H9 (cell line): Measurements from ENCODE around the gene PGBD5. TPM values are rescaled to one million over a fixed set of nuclear protein-coding genes. Genes with fewer than 3 reads are reported as not detected.

Experiments
- DNase-seq: peaks from one replicate; pipeline ENCODE4 v3.0.0-alpha.2; 2017
- H2AFZ ChIP-seq: one replicate; pipeline ENCODE4 v1.6.1; 2013; ENCODE audit warnings: mild to moderate bottlenecking, low read length, control low read depth, moderate library complexity
- H2AK5ac ChIP-seq: 2 replicates; pipeline ENCODE4 v1.6.1; 2013; ENCODE audit warnings: low read length, control low read depth, mixed read lengths; ENCODE audit not compliant: insufficient read length
- H2BK120ac ChIP-seq: one replicate; pipeline ENCODE4 v1.6.1; 2013; ENCODE audit warnings: low read depth, mild to moderate bottlenecking, low read length, control low read depth, inconsistent platforms; ENCODE audit not compliant: poor library complexity, severe bottlenecking
- H2BK12ac ChIP-seq: 2 replicates; pipeline ENCODE4 v1.6.1; 2013; ENCODE audit warnings: low read length, control low read depth, mixed read lengths, low read depth; ENCODE audit not compliant: insufficient read length
- H2BK15ac ChIP-seq: 2 replicates; pipeline ENCODE4 v1.6.1; 2013; ENCODE audit warnings: low read depth, low read length, control low read depth
- H2BK20ac ChIP-seq: one replicate; pipeline ENCODE4 v1.6.1; 2013; ENCODE audit warnings: low read depth, mild to moderate bottlenecking, low read length, control low read depth, inconsistent platforms; ENCODE audit not compliant: poor library complexity, severe bottlenecking
- H2BK5ac ChIP-seq: 2 replicates; pipeline ENCODE4 v1.6.1; 2013; ENCODE audit warnings: low read length, control low read depth, mixed read lengths; ENCODE audit not compliant: insufficient read length
- H3K14ac ChIP-seq: 2 replicates; pipeline ENCODE4 v1.6.1; 2013; ENCODE audit warnings: low read length, control low read depth; ENCODE audit not compliant: insufficient read depth
- H3K18ac ChIP-seq: 2 replicates; pipeline ENCODE4 v1.6.1; 2013; ENCODE audit warnings: low read depth, mild to moderate bottlenecking, mixed read lengths, low read length, control low read depth; ENCODE audit not compliant: insufficient read length
- H3K23ac ChIP-seq: 2 replicates; pipeline ENCODE4 v1.6.1; 2013; ENCODE audit warnings: low read length, control low read depth, mixed read lengths, low read depth; ENCODE audit not compliant: insufficient read length
- H3K23me2 ChIP-seq: 2 replicates; pipeline ENCODE4 v1.6.1; 2013; ENCODE audit warnings: low read depth, mild to moderate bottlenecking, mixed read lengths, low read length, control low read depth; ENCODE audit not compliant: insufficient read length, poor library complexity, severe bottlenecking
- H3K27ac ChIP-seq: 2 replicates; pipeline ENCODE4 v1.5.1; 2013; ENCODE audit warnings: low read length, control low read depth, mixed read lengths, low read depth; ENCODE audit not compliant: insufficient read length
- H3K27me3 ChIP-seq: 2 replicates; pipeline ENCODE4 v1.6.1; 2013; ENCODE audit warnings: low read length, control low read depth, inconsistent platforms; ENCODE audit not compliant: insufficient read depth
- H3K4ac ChIP-seq: 2 replicates; pipeline ENCODE4 v1.6.1; 2013; ENCODE audit warnings: low read depth, mild to moderate bottlenecking, control low read depth, inconsistent platforms, low read length, moderate library complexity
- H3K4me1 ChIP-seq: 2 replicates; pipeline ENCODE4 v1.6.1; 2013; ENCODE audit warnings: low read length, control low read depth, inconsistent platforms; ENCODE audit not compliant: insufficient read depth
- H3K4me2 ChIP-seq: 2 replicates; pipeline ENCODE4 v1.6.1; 2013; ENCODE audit warnings: low read length, control low read depth, mixed read lengths; ENCODE audit not compliant: insufficient read length, insufficient read depth
- H3K56ac ChIP-seq: 2 replicates; pipeline ENCODE4 v1.6.1; 2013; ENCODE audit warnings: low read depth, mild to moderate bottlenecking, mixed read lengths, low read length, control low read depth; ENCODE audit not compliant: insufficient read length
- H3K79me1 ChIP-seq: 2 replicates; pipeline ENCODE4 v1.6.1; 2013; ENCODE audit warnings: low read depth, mild to moderate bottlenecking, moderate library complexity, low read length, control low read depth, inconsistent platforms; ENCODE audit not compliant: insufficient read depth, poor library complexity, severe bottlenecking
- H3K79me2 ChIP-seq: 2 replicates; pipeline ENCODE4 v1.6.1; 2013; ENCODE audit warnings: low read length, control low read depth, inconsistent platforms; ENCODE audit not compliant: insufficient read depth
- H3K9ac ChIP-seq: 2 replicates; pipeline ENCODE4 v1.6.1; 2013; ENCODE audit warnings: low read length, control low read depth, mixed read lengths; ENCODE audit not compliant: insufficient read length; ENCODE audit errors: extremely low read depth
- H3K9me3 ChIP-seq: one replicate; pipeline ENCODE4 v1.6.1; 2013; ENCODE audit warnings: low read depth, low read length, inconsistent platforms; ENCODE audit not compliant: control insufficient read depth
- H3T11ph ChIP-seq: one replicate; pipeline ENCODE4 v1.6.1; 2013; ENCODE audit warnings: mild to moderate bottlenecking, low read length, control low read depth, inconsistent platforms
- H4K20me1 ChIP-seq: one replicate; pipeline ENCODE4 v1.6.1; 2013; ENCODE audit not compliant: control insufficient read depth, insufficient read length, insufficient read depth
- H4K5ac ChIP-seq: 2 replicates; pipeline ENCODE4 v1.6.1; 2013; ENCODE audit warnings: low read depth, mild to moderate bottlenecking, mixed read lengths, low read length, control low read depth; ENCODE audit not compliant: insufficient read length
- H4K8ac ChIP-seq: replicated peaks from 2 replicates; pipeline ENCODE4 v1.6.1; 2013; ENCODE audit warnings: low read length, control low read depth, mixed read lengths, low read depth; ENCODE audit not compliant: insufficient read length
- H4K91ac ChIP-seq: 2 replicates; pipeline ENCODE4 v1.6.1; 2013; ENCODE audit warnings: low read depth, mild to moderate bottlenecking, moderate library complexity, mixed read lengths, low read length, control low read depth; ENCODE audit not compliant: insufficient read length
- H3K27ac Mint-ChIP-seq, 3 experiments: 2 replicates in 2 of 3; 3 replicates in 1 of 3; pipeline ENCODE4 v1.8.0; 2020 to 2021; ENCODE audit warnings: mixed read lengths in 3 of 3, mild to moderate bottlenecking in 1 of 3, moderate library complexity in 1 of 3
- H3K27me3 Mint-ChIP-seq: 2 replicates; pipeline ENCODE4 v1.8.0; 2021; ENCODE audit warnings: low read depth, mild to moderate bottlenecking, moderate library complexity, mixed read lengths
- H3K36me3 Mint-ChIP-seq, 3 experiments: 2 replicates in 2 of 3; 3 replicates in 1 of 3; pipeline ENCODE4 v1.8.0; 2020 to 2021; ENCODE audit warnings: low read depth in 3 of 3, mixed read lengths in 3 of 3; ENCODE audit not compliant: insufficient read depth in 1 of 3
- H3K4me1 Mint-ChIP-seq, 2 experiments: 2 replicates each; pipeline ENCODE4 v1.8.0; 2020; ENCODE audit warnings: mixed read lengths in 2 of 2
- H3K4me3 Mint-ChIP-seq, 2 experiments: 2 replicates in 1 of 2; 3 replicates in 1 of 2; pipeline ENCODE4 v1.8.0; 2020 to 2021; ENCODE audit warnings: mild to moderate bottlenecking in 2 of 2, mixed read lengths in 2 of 2, moderate library complexity in 1 of 2
- H3K9me3 Mint-ChIP-seq, 2 experiments: 2 replicates in 1 of 2; 3 replicates in 1 of 2; pipeline ENCODE4 v1.8.0; 2020; ENCODE audit warnings: mild to moderate bottlenecking in 2 of 2, mixed read lengths in 2 of 2, moderate library complexity in 1 of 2
- WGBS: extraction: QIAGEN DNeasy Blood & Tissue Kit; methylation state at CpG from one replicate; pipeline ENCODE4 v1.1.7; 2013; ENCODE audit warnings: missing lambda C conversion rate, low lambda C conversion rate, mixed read lengths; ENCODE audit not compliant: insufficient read length; ENCODE audit errors: extremely low coverage; 5-methylcytosine and 5-hydroxymethylcytosine counted together
- total RNA-seq: library from RNA; stranded (reverse); gene quantifications from 2 replicates; pipeline ENCODE4 v1.2.1, GENCODE V29; 2021
- TF ChIP-seq, protein P1 (sequence below): fragments of 200-600 bp; sonication (generic); conservative IDR thresholded peaks from 3 replicates; pipeline ENCODE4 v1.8.0; 2021; ENCODE audit warnings: antibody characterized with exemption, mild to moderate bottlenecking

The PGBD5 gene
- total RNA-seq, 1 experiment from 2014 or later = 19.1 TPM

DNA sequence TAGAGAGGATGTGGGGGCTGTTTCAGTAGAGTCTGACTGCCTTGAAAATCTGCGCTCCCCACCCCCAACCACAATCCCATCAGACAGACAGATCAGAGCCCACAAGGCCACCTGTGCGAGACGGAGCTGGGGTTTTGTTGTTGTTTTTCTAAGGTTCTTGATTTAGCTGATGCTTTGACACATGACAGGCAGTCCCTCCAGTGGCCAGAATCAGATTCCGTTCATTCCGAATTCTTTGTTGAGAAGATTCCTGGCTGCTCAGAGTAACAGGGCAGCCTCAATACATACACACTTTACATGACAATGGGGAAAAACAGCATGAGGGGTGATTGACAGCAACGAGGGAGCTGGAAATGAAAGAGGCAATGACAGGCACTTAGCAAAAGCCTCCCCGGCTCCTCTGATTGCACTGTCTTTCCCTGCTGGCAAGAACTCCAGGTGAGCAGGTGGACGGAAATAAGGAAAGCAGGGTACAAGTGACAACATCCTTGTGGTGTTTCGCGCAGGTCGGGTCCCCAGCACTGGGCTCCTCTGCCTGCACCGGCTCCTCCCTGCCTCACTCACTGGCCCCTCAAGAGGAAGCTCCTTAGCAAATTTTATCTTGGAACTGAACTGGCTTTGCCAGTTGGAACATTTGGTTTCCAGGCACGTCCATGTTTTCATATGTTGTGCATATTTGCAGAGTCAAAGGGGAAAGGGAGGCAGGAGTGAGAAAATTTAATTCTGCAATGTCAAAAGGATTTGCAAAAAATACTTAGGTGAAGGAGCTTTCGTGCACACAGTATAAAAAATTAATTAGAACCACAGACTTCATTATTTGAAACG lies 148.7 kb downstream of the PGBD5 start:
- Mint-ChIP-seq H3K4me3 (peak overlapping the region; percentile 34 to 61; a peak in 3 of 5 replicates), H3K27me3 (no peaks in the 10 kb centered on the region), H3K36me3 (peaks cover 8 to 17% (median 15%) of the 10 kb centered on the region in 3 experiments; a peak in 6 of 7 replicates), H3K4me1 (peaks cover 29 to 33% of the 10 kb centered on the region in 2 experiments), H3K9me3 (no peaks in the 10 kb centered on the region), H3K27ac (peak overlapping the region; percentile 59 to 91 (median 81); a peak in 6 of 7 replicates)
- Histone ChIP-seq H4K20me1 (no peaks in the 10 kb centered on the region), H2BK15ac (no peak overlapping the region), H3K27me3 (no peaks in the 10 kb centered on the region), H3K9ac (no peak overlapping the region), H3K4me2 (peak overlapping the region; percentile 12), H2BK120ac (no peak overlapping the region), H2AFZ (no peak overlapping the region), H3K18ac (no peak overlapping the region), H3K79me1 (no peaks in the 10 kb centered on the region), H2AK5ac (no peak overlapping the region), H3K23me2 (no peaks in the 10 kb centered on the region), H3K56ac (no peak overlapping the region), H2BK12ac (no peak overlapping the region), H4K5ac (no peak overlapping the region), H3K23ac (no peak overlapping the region), H4K91ac (no peak overlapping the region), H3K4ac (no peak overlapping the region), H3K14ac (no peak overlapping the region), H2BK5ac (no peak overlapping the region), H4K8ac (no peak overlapping the region), H3K27ac (no peak overlapping the region), H3K79me2 (no peaks in the 10 kb centered on the region), H3T11ph (no peak overlapping the region), H3K4me1 (peaks cover 4% of the 10 kb centered on the region; the same call in 1 of the 2 replicates), H3K9me3 (no peaks in the 10 kb centered on the region), H2BK20ac (no peak overlapping the region)
- TF ChIP-seq, protein P1, sequence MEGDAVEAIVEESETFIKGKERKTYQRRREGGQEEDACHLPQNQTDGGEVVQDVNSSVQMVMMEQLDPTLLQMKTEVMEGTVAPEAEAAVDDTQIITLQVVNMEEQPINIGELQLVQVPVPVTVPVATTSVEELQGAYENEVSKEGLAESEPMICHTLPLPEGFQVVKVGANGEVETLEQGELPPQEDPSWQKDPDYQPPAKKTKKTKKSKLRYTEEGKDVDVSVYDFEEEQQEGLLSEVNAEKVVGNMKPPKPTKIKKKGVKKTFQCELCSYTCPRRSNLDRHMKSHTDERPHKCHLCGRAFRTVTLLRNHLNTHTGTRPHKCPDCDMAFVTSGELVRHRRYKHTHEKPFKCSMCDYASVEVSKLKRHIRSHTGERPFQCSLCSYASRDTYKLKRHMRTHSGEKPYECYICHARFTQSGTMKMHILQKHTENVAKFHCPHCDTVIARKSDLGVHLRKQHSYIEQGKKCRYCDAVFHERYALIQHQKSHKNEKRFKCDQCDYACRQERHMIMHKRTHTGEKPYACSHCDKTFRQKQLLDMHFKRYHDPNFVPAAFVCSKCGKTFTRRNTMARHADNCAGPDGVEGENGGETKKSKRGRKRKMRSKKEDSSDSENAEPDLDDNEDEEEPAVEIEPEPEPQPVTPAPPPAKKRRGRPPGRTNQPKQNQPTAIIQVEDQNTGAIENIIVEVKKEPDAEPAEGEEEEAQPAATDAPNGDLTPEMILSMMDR = peak; percentile 46; the same call in 2 of the 3 replicates
- whole genome bisulfite sequencing = no CpG with 5 or more reads among the region's 15 CpGs
- DNase-seq = peak; percentile 93
